ENCODE measurements around the gene NR2C2AP. TPM values are rescaled to one million over a fixed set of nuclear protein-coding genes. Genes with fewer than 3 reads are reported as not detected.

Gene NR2C2AP
- total and polyA plus RNA-seq, 2 of the 4 experiments (the other 2 are of a cell fraction), result 5.4 to 9.0 TPM

GRCh38 chr19:19205416-19206410 is 2.5 kb upstream of the NR2C2AP start:
- Histone ChIP-seq H3K36me3 (ENCODE audit: control insufficient read depth, insufficient read depth, low read length) (peaks cover 10% of the 10 kb centered on the region; the same call in 1 of the 2 replicates), H2BK20ac (ENCODE audit: low read depth, low read length) (no peak overlapping the region), H2AFZ (replicated peaks; ENCODE audit: low read length, poor library complexity) (no peak overlapping the region), H3K9me1 (ENCODE audit: insufficient read depth, low read length) (0 out of 2 replicates have a peak, but pooled peaks cover 5% of the 10 kb centered on the region), H2AK9ac (replicated peaks; ENCODE audit: low read depth, low read length, poor library complexity) (no peak overlapping the region), H2AK5ac (ENCODE audit: low read depth, low read length) (no peak overlapping the region), H3K27ac (ENCODE audit: insufficient read depth, low read length) (no peak overlapping the region), H3K18ac (ENCODE audit: low read depth, low read length) (no peak overlapping the region), H3K4me3 (ENCODE audit: insufficient read depth, low read depth, low read length) (no peak overlapping the region), H3K79me1 (ENCODE audit: low read depth in 1 of 2, low read length in 2 of 2) (peaks cover 5 to 19% of the 10 kb centered on the region in 2 experiments), H4K91ac (ENCODE audit: insufficient read depth, low read depth, low read length) (no peak overlapping the region), H3K4me2 (ENCODE audit: low read depth, low read length) (no peak overlapping the region), H3K56ac (ENCODE audit: extremely low read depth, insufficient read depth, low read length) (no peak overlapping the region), H3K14ac (replicated peaks; ENCODE audit: low read depth, low read length) (no peak overlapping the region), H2BK15ac (ENCODE audit: low read depth, low read length) (no peak overlapping the region), H4K20me1 (ENCODE audit: insufficient read depth, low read length) (no peaks in the 10 kb centered on the region), H4K8ac (ENCODE audit: low read depth in 2 of 2, low read length in 2 of 2) (no peak overlapping the region), H3K4ac (ENCODE audit: low read depth, low read length) (no peak overlapping the region), H2BK120ac (ENCODE audit: low read depth, low read length) (no peak overlapping the region), H3K23ac (ENCODE audit: low read depth, low read length) (no peak overlapping the region), H3K9me3 (ENCODE audit: control insufficient read depth, insufficient read depth, low read length) (no peaks in the 10 kb centered on the region), H3K27me3 (ENCODE audit: control insufficient read depth, insufficient read depth, low read length) (peaks cover 10% of the 10 kb centered on the region; the same call in 1 of the 2 replicates), H4K5ac (ENCODE audit: low read depth, low read length) (no peak overlapping the region), H2BK5ac (ENCODE audit: low read depth, low read length, poor library complexity, severe bottlenecking) (no peak overlapping the region), H3K9ac (ENCODE audit: low read depth, low read length) (no peak overlapping the region), H3K4me1 (ENCODE audit: control insufficient read depth, insufficient read depth, low read length) (peaks cover 3% of the 10 kb centered on the region; the same call in 1 of the 2 replicates)
- intact Hi-C loops (cut with micrococcal nuclease) (no loop called here), dilution Hi-C loops (cut with HindIII; ENCODE audit: low sequenced_read_pairs, unreplicated experiment) (no loop called here), in situ Hi-C loops (cut with MboI; ENCODE audit: low sequenced_read_pairs) (no loop called here)
- no TSS peak for BruUV-seq (replicated peaks)
- 35% methylated on average over 4 of the region's 14 CpGs; no CpG with 5 or more reads in 1 of the 2 experiments for WGBS, 2 experiments (ENCODE audit: extremely low coverage in 2 of 2, insufficient read length in 1 of 2)
- ChIA-PET CTCF (no interaction called here), POLR2A (ENCODE audit: unreplicated experiment) (interaction anchor here (0.6 kb wide), 1 partner anchor 185 kb away, joined by 3 read pairs; no protein-coding TSS in a partner anchor)
- no peak for ATAC-seq (ENCODE audit: low read depth)
- DNase-seq, result no peak
- TF ChIP-seq NFE2L2 (IDR thresholded peaks at IDR 0.05; ENCODE audit: low read depth, low read length) (no peak), CEBPB (IDR thresholded peaks at IDR 0.05; ENCODE audit: low read depth, low read length) (no peak), RCOR1 (IDR thresholded peaks at IDR 0.05; ENCODE audit: insufficient replicate concordance, low read length) (no peak), SMC3 (IDR thresholded peaks at IDR 0.05; ENCODE audit: low read depth, low read length) (no peak), RAD21 (IDR thresholded peaks at IDR 0.05; ENCODE audit: low read length) (no peak), MXI1 (IDR thresholded peaks at IDR 0.05; ENCODE audit: borderline replicate concordance, low read depth, low read length) (no peak), ELK1 (IDR thresholded peaks at IDR 0.05; ENCODE audit: borderline replicate concordance, low read depth, low read length) (no peak), CTCF (conservative IDR thresholded peaks at IDR 0.05; ENCODE audit: low read depth, low read length) (no peak), CHD1 (IDR thresholded peaks at IDR 0.05; ENCODE audit: low read depth, low read length) (no peak), FOS (IDR thresholded peaks at IDR 0.05; ENCODE audit: low read depth, low read length) (no peak), RFX5 (IDR thresholded peaks at IDR 0.05; ENCODE audit: low read depth, low read length) (no peak), BHLHE40 (IDR thresholded peaks at IDR 0.05; ENCODE audit: low read depth, low read length) (no peak)
- TF ChIP-seq, protein P1, sequence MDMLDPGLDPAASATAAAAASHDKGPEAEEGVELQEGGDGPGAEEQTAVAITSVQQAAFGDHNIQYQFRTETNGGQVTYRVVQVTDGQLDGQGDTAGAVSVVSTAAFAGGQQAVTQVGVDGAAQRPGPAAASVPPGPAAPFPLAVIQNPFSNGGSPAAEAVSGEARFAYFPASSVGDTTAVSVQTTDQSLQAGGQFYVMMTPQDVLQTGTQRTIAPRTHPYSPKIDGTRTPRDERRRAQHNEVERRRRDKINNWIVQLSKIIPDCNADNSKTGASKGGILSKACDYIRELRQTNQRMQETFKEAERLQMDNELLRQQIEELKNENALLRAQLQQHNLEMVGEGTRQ (IDR thresholded peaks at IDR 0.05; ENCODE audit: low read depth, low read length), result no peak

Measured in IMR-90 (cell line).